Keratinocyte (primary cell): ENCODE data around the gene SLF1. TPM values are rescaled to one million over a fixed set of nuclear protein-coding genes. Genes with fewer than 3 reads are reported as not detected.

Source experiments
- DNase-seq: peaks from one replicate; pipeline ENCODE4 v3.0.0-alpha.2; 2011; ENCODE audit warnings: low read depth, missing footprints, low spot score
- FAIRE-seq: peaks from 2 replicates; lab custom pipeline; 2011; peaks lifted over from hg19 to GRCh38; lab: Jason Lieb, UNC
- H2AFZ ChIP-seq: 2 replicates; pipeline ENCODE4 v1.6.0; 2012; ENCODE audit warnings: low read length, control low read depth, inconsistent platforms; ENCODE audit not compliant: control insufficient read depth
- H3K27ac ChIP-seq: 2 replicates; pipeline ENCODE4 v1.5.1; 2011; ENCODE audit warnings: low read length; ENCODE audit not compliant: control insufficient read depth, insufficient read depth
- H3K27me3 ChIP-seq: 3 replicates; pipeline ENCODE4 v1.6.0; 2011; ENCODE audit warnings: low read length; ENCODE audit not compliant: control insufficient read depth, insufficient read depth; ENCODE audit errors: extremely low read depth
- H3K36me3 ChIP-seq, 2 experiments: 2 replicates in 1 of 2; 3 replicates in 1 of 2; pipeline ENCODE4 v1.5.1; 2011; ENCODE audit warnings: low read length in 2 of 2, mild to moderate bottlenecking in 1 of 2; ENCODE audit not compliant: control insufficient read depth in 2 of 2, insufficient read depth in 2 of 2; ENCODE audit errors: extremely low read depth in 1 of 2
- H3K4me1 ChIP-seq: 3 replicates; pipeline ENCODE4 v1.5.1; 2011; ENCODE audit warnings: low read length; ENCODE audit not compliant: control insufficient read depth, insufficient read depth; ENCODE audit errors: extremely low read depth
- H3K4me2 ChIP-seq: 3 replicates; pipeline ENCODE4 v1.6.0; 2011; ENCODE audit warnings: low read depth, low read length; ENCODE audit not compliant: control insufficient read depth, insufficient read depth; ENCODE audit errors: extremely low read depth
- H3K4me3 ChIP-seq, 3 experiments: fragments of 200-600 bp in 1 of 3; sonication (generic) in 1 of 3; 2 replicates in 2 of 3; 3 replicates in 1 of 3; pipeline ENCODE4 v1.5.1; 2011 to 2016; ENCODE audit warnings: low read length in 3 of 3, mild to moderate bottlenecking in 3 of 3, control low read depth in 2 of 3, inconsistent platforms in 1 of 3, low read depth in 1 of 3, mixed read lengths in 1 of 3, mixed run types in 1 of 3, moderate library complexity in 1 of 3; ENCODE audit not compliant: control insufficient read depth in 2 of 3, insufficient read depth in 2 of 3; ENCODE audit errors: extremely low read depth in 1 of 3
- H3K79me2 ChIP-seq: 2 replicates; pipeline ENCODE4 v1.6.0; 2012; ENCODE audit warnings: low read length; ENCODE audit not compliant: control insufficient read depth, insufficient read depth
- H3K9ac ChIP-seq: 3 replicates; pipeline ENCODE4 v1.6.0; 2011; ENCODE audit warnings: low read length; ENCODE audit not compliant: control insufficient read depth, insufficient read depth; ENCODE audit errors: extremely low read depth
- H3K9me1 ChIP-seq: 3 replicates; pipeline ENCODE4 v1.6.0; 2011; ENCODE audit warnings: low read length; ENCODE audit not compliant: control insufficient read depth, insufficient read depth; ENCODE audit errors: extremely low read depth
- H3K9me3 ChIP-seq: 2 replicates; pipeline ENCODE4 v1.5.1; 2012; ENCODE audit warnings: low read depth, low read length; ENCODE audit not compliant: control insufficient read depth
- H4K20me1 ChIP-seq: 3 replicates; pipeline ENCODE4 v1.6.0; 2011; ENCODE audit warnings: low read length; ENCODE audit not compliant: control insufficient read depth, insufficient read depth; ENCODE audit errors: extremely low read depth
- EZH2 ChIP-seq: IDR thresholded peaks from one replicate; pipeline ENCODE4 v1.6.1; 2012; ENCODE audit warnings: inconsistent platforms, mild to moderate bottlenecking, low read length, moderate library complexity
- dilution Hi-C: fragments of 300-500 bp; cut with MboI; formaldehyde crosslinking; loops from one replicate; pipeline ENCODE4 v1.7.0; 2020; ENCODE audit warnings: low sequenced_read_pairs; ENCODE audit not compliant: extremely low pct_ligation_motif_present
- polyA plus RNA-seq, 5 experiments: library from polyadenylated mRNA; depleted of rRNA in 3 of 5; stranded (reverse) in 3 of 5; stranded (forward) in 1 of 5; unstranded in 1 of 5; fragments of >200 nt; gene quantifications; 1 replicate in 1 of 5; 2 replicates in 3 of 5; 3 replicates in 1 of 5; pipeline versions ENCODE4 v1.2.1 to v1.2.3, GENCODE V29; 2011 to 2012; ENCODE audit warnings: missing spikeins in 2 of 5, low read depth in 1 of 5, low replicate concordance in 1 of 5
- TF ChIP-seq, protein P1 (sequence below), 3 experiments: IDR thresholded peaks in 1 of 3; conservative IDR thresholded peaks in 1 of 3; optimal IDR thresholded peaks in 1 of 3; 2 replicates in 2 of 3; 3 replicates in 1 of 3; pipeline versions ENCODE3 to v1.5.1; 2011; ENCODE audit warnings: low read length in 3 of 3, mild to moderate bottlenecking in 3 of 3, moderate library complexity in 2 of 3, control low read depth in 1 of 3, inconsistent platforms in 1 of 3; ENCODE audit not compliant: insufficient read depth in 2 of 3; ENCODE audit errors: extremely low read depth in 1 of 3

Gene SLF1
- polyA plus RNA-seq, 1 donor (not counting 4 experiments of a cell fraction or from before 2014, with no cell fraction given): 7.0 TPM

DNA sequence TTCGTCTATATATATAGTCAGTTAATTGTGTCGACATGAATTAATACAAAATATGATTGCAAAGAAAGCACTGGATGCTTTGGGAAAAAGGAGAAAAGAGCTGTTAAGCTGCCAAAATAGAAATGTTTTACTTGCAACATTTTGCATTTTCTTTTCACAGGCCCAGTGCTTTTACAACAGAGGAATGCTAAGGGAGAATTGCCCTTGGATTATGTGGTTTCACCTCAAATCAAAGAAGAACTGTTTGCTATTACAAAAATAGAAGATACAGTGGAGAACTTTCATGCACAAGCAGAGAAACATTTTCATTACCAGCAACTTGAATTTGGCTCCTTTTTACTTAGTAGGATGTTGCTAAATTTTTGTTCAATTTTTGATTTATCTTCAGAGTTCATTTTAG lies 76.2 kb downstream of the SLF1 start:
- Histone ChIP-seq H3K9me3 (no peaks in the 10 kb centered on the region), H3K36me3 (peaks cover 0 to 3% of the 10 kb centered on the region in 2 experiments), H3K79me2 (no peaks in the 10 kb centered on the region), H3K27me3 (no peaks in the 10 kb centered on the region), H4K20me1 (no peaks in the 10 kb centered on the region), H2AFZ (no peak overlapping the region), H3K9ac (no peak overlapping the region), H3K4me2 (no peak overlapping the region), H3K4me1 (peaks cover 12% of the 10 kb centered on the region), H3K4me3 (no peak overlapping the region), H3K9me1 (no peaks in the 10 kb centered on the region), H3K27ac (no peak overlapping the region)
- dilution Hi-C loops: no loop called here
- TF ChIP-seq, protein P1, sequence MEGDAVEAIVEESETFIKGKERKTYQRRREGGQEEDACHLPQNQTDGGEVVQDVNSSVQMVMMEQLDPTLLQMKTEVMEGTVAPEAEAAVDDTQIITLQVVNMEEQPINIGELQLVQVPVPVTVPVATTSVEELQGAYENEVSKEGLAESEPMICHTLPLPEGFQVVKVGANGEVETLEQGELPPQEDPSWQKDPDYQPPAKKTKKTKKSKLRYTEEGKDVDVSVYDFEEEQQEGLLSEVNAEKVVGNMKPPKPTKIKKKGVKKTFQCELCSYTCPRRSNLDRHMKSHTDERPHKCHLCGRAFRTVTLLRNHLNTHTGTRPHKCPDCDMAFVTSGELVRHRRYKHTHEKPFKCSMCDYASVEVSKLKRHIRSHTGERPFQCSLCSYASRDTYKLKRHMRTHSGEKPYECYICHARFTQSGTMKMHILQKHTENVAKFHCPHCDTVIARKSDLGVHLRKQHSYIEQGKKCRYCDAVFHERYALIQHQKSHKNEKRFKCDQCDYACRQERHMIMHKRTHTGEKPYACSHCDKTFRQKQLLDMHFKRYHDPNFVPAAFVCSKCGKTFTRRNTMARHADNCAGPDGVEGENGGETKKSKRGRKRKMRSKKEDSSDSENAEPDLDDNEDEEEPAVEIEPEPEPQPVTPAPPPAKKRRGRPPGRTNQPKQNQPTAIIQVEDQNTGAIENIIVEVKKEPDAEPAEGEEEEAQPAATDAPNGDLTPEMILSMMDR (optimal IDR thresholded peaks at IDR 0.05 in 1 of 3, IDR thresholded peaks at IDR 0.05 in 1 of 3, conservative IDR thresholded peaks at IDR 0.05 in 1 of 3; ENCODE audit: extremely low read depth in 1 of 3, insufficient read depth in 2 of 3, low read length in 3 of 3): no peak
- TF ChIP-seq EZH2: no peak
- FAIRE-seq (no peak), DNase-seq (no peak)

DNA sequence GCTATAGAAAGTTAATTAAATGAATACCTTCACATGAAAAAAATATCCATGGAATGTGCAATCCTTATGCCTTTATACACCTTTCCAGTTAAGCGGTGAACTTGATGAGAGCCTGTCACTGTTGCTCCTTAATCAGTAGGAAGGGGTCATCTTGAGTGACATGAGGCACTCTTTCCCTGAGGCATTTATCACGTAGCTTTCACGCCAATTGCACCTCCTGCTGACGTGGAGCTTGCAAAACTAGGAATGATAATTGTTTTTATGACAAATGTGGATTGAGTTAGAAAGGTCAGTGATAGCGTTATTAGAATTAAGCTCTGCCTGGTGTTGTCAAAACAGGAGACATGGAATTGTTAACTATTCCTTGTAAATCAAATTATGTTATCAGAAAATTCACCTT lies 79.7 kb downstream of the SLF1 start:
- Histone ChIP-seq H3K79me2 (no peaks in the 10 kb centered on the region), H3K27ac (no peak overlapping the region), H3K4me3 (no peak overlapping the region), H3K9me3 (no peaks in the 10 kb centered on the region), H3K27me3 (no peaks in the 10 kb centered on the region), H3K4me2 (no peak overlapping the region), H3K36me3 (no peaks in the 10 kb centered on the region), H3K9me1 (no peaks in the 10 kb centered on the region), H4K20me1 (no peaks in the 10 kb centered on the region), H3K9ac (no peak overlapping the region), H2AFZ (no peak overlapping the region), H3K4me1 (peaks cover 7% of the 10 kb centered on the region)
- no peak for TF ChIP-seq EZH2
- TF ChIP-seq, protein P1 (optimal IDR thresholded peaks at IDR 0.05 in 1 of 3, IDR thresholded peaks at IDR 0.05 in 1 of 3, conservative IDR thresholded peaks at IDR 0.05 in 1 of 3; ENCODE audit: extremely low read depth in 1 of 3, insufficient read depth in 2 of 3, low read length in 3 of 3): no peak
- FAIRE-seq (no peak), DNase-seq (no peak)
- dilution Hi-C loops: no loop called here
